PFSK-1 (cell line): ENCODE measurements around the gene LRRC36.

Experiments used
- FOXP2 ChIP-seq: optimal IDR thresholded peaks from 2 replicates; pipeline ENCODE3; 2011; ENCODE audit warnings: borderline replicate concordance, control low read depth, inconsistent platforms; ENCODE audit not compliant: insufficient read depth; ENCODE audit errors: extremely low read length, extremely low read depth
- POLR2AphosphoS5 ChIP-seq: IDR thresholded peaks from 2 replicates; pipeline ENCODE4 v1.6.1; 2012; ENCODE audit warnings: low read depth, mild to moderate bottlenecking, control low read depth, low read length, moderate library complexity
- SIN3A ChIP-seq: IDR thresholded peaks from 2 replicates; pipeline ENCODE4 v1.6.1; 2012; ENCODE audit warnings: mild to moderate bottlenecking, low read length, moderate library complexity, borderline replicate concordance; ENCODE audit not compliant: insufficient read depth
- TAF1 ChIP-seq: IDR thresholded peaks from 2 replicates; pipeline ENCODE4 v1.6.1; 2012; ENCODE audit warnings: low read length, control low read depth, borderline replicate concordance; ENCODE audit not compliant: insufficient read depth
- TF ChIP-seq, protein P1 (sequence below), 2 experiments: IDR thresholded peaks; 2 replicates each; pipeline versions ENCODE4 v1.6.1 to v1.8.0; 2011 to 2012; ENCODE audit warnings: low read depth in 2 of 2, low read length in 2 of 2, control low read depth in 1 of 2, inconsistent platforms in 1 of 2, mild to moderate bottlenecking in 1 of 2, moderate library complexity in 1 of 2; ENCODE audit not compliant: insufficient read depth in 1 of 2

LRRC36 gene

DNA sequence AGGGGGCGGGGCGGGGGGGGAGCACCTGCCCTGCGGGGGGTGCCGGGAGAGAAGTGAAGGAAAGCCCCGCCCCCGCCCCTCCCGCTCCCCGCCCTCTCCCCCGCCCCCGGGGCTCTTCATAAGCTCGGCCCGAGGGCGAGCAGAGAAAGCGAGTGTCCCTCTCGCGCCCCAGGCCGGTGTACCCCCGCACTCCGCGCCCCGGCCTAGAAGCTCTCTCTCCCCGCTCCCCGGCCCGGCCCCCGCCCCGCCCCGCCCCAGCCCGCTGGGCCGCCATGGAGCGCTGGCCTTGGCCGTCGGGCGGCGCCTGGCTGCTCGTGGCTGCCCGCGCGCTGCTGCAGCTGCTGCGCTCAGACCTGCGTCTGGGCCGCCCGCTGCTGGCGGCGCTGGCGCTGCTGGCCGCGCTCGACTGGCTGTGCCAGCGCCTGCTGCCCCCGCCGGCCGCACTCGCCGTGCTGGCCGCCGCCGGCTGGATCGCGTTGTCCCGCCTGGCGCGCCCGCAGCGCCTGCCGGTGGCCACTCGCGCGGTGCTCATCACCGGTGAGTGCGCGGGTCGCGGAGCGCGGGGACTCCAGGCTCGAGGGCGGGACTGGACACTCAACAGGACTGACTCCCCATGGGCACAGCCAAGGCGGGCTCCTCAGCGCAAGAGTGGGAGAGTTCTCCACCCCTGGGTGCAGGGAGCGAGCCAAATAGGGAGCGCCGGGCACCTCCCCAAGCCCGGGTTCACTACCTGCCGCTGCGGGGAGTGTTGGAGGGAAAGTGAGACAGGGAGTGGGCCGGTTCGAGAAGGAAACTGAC is 104.6 kb downstream of the LRRC36 start, which contains the start of gene HSD11B2:
HSD11B2 (plus strand) TSS at position 145 of the 798 bp plus-strand sequence; CDS start at position 273, 128 bp downstream.
- TF ChIP-seq TAF1: no peak
- no peak for TF ChIP-seq FOXP2
- TF ChIP-seq, protein P1, sequence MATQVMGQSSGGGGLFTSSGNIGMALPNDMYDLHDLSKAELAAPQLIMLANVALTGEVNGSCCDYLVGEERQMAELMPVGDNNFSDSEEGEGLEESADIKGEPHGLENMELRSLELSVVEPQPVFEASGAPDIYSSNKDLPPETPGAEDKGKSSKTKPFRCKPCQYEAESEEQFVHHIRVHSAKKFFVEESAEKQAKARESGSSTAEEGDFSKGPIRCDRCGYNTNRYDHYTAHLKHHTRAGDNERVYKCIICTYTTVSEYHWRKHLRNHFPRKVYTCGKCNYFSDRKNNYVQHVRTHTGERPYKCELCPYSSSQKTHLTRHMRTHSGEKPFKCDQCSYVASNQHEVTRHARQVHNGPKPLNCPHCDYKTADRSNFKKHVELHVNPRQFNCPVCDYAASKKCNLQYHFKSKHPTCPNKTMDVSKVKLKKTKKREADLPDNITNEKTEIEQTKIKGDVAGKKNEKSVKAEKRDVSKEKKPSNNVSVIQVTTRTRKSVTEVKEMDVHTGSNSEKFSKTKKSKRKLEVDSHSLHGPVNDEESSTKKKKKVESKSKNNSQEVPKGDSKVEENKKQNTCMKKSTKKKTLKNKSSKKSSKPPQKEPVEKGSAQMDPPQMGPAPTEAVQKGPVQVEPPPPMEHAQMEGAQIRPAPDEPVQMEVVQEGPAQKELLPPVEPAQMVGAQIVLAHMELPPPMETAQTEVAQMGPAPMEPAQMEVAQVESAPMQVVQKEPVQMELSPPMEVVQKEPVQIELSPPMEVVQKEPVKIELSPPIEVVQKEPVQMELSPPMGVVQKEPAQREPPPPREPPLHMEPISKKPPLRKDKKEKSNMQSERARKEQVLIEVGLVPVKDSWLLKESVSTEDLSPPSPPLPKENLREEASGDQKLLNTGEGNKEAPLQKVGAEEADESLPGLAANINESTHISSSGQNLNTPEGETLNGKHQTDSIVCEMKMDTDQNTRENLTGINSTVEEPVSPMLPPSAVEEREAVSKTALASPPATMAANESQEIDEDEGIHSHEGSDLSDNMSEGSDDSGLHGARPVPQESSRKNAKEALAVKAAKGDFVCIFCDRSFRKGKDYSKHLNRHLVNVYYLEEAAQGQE (IDR thresholded peaks at IDR 0.05; ENCODE audit: insufficient read depth in 1 of 2, low read depth in 2 of 2, low read length in 2 of 2): no peak
- no peak for TF ChIP-seq POLR2AphosphoS5
- no peak for TF ChIP-seq SIN3A

DNA sequence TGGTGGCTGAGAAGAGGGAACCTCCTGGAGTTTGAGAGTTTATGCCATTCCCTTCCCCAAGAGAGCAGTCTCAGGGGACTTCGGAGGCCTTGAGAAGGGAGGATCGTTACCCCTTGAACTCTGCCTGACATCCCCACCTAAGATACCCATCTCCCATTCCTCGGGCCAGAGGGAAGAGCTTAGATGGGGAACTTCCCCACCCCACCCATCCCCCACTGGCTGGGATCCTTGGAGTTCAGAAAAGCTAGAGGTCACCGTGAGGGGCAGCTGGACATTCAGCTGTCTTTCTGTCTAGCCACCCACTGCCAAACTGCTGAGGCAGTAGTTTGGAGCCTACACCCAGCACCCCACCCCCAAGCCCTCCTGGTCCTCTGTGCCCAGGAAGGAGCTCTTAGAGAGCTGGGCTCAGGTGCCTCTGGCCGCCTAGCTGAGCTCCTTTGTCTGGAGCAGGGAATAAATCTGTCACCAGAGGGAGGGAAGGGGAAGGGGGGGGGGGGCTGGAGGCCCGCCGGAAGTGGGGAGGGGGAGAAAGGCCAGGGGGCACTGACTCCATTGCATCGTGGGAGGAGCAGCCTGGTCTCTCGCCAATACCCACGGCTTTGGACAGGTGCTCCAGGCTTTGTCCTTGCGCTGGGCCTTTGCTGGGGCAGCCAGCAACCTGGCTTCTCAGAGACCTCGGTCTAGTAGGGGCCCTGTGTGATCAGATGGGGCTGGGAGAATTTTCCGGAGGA is 105.3 kb downstream of the LRRC36 start:
- TF ChIP-seq FOXP2: no peak
- no peak for TF ChIP-seq SIN3A
- TF ChIP-seq, protein P1 (IDR thresholded peaks at IDR 0.05; ENCODE audit: insufficient read depth in 1 of 2, low read depth in 2 of 2, low read length in 2 of 2): no peak
- TF ChIP-seq TAF1: no peak
- TF ChIP-seq POLR2AphosphoS5: no peak

DNA sequence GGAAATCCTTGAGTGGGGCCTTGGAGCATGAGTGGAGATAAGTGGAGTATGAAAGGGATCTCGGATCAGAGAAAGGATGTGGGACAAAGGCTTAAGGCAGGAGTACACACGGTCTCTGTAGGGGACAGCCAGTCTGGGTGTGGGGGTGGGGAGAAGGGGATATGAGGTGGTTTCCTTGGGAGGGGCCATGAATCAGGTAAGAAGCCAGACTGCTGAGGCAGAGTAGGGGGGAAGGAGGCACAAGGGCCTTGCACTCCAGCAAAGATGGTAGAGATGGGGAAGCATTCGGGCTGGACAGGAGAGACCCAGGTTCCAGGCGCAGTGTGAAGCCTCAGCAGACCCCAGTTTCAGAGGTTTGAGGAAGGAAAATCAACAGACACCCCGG is 105.9 kb downstream of the LRRC36 start:
- no peak for TF ChIP-seq FOXP2
- no peak for TF ChIP-seq POLR2AphosphoS5
- TF ChIP-seq TAF1: no peak
- no peak for TF ChIP-seq SIN3A
- TF ChIP-seq, protein P1 (IDR thresholded peaks at IDR 0.05; ENCODE audit: insufficient read depth in 1 of 2, low read depth in 2 of 2, low read length in 2 of 2): no peak

DNA sequence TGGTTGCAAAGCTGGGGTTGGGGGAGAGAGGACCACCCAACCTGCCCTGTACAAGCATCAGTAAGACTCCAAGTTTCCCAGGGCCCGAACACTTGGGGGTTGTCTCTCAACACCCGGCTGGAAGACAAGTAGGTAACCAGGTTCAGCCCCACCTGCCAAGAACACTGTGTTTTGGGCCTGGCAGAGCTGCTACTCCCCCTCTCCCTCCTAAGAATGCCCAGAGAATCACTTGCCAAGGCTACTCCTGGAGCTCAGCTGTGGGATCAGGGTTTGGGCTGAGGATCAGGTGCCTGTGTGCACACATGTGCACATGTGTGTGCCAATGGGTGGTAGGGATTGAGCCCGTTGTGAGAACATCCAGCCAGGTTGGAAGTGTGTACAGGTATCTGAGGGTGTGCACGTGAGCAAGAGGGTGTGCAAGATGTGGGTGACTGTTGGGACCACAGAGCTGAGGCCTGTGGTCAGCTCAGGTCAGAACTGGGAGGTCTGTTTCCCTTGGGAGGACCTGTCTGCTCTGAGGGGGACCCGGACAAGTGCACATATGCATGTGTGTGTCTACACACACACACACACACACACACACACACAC is 106.6 kb downstream of the LRRC36 start:
- no peak for TF ChIP-seq SIN3A
- TF ChIP-seq FOXP2: no peak
- TF ChIP-seq, protein P1 (IDR thresholded peaks at IDR 0.05; ENCODE audit: insufficient read depth in 1 of 2, low read depth in 2 of 2, low read length in 2 of 2): no peak
- TF ChIP-seq POLR2AphosphoS5: no peak
- no peak for TF ChIP-seq TAF1
